ENCODE results near the gene DPP8.
"Not testable (repeated sequence)": the region's sequence is repeated elsewhere in the genome, so short reads cannot be mapped to it uniquely, and the experiment has no call there.

The DPP8 gene

GRCh38 chr15:65521350-65521749 is 3.9 kb upstream of the DPP8 start:
- no peak for DNase-seq

- DNase-seq = no peak
Measured at GRCh38 chr15:65518633-65519285, 1.3 kb upstream of the DPP8 start.

- no peak for DNase-seq
Measured at GRCh38 chr15:65517866-65518207, 348 bp upstream of the DPP8 start.

GRCh38 chr15:65512807-65513416 is 4.6 kb downstream of the DPP8 start:
- DNase-seq = no peak

GRCh38 chr15:65512189-65512588 is 5.3 kb downstream of the DPP8 start:
- no peak for DNase-seq

- no peak for DNase-seq
Measured at GRCh38 chr15:65509321-65509720, 8.2 kb downstream of the DPP8 start.

GRCh38 chr15:65494076-65494475 is 23.4 kb downstream of the DPP8 start:
- no peak for DNase-seq

- DNase-seq = no peak
Measured at GRCh38 chr15:65484876-65485275, 32.6 kb downstream of the DPP8 start.

- DNase-seq = peak; percentile 74
Measured at GRCh38 chr15:65476903-65477302, 40.6 kb downstream of the DPP8 start.

- DNase-seq = no peak
Measured at GRCh38 chr15:65470866-65471265, 46.6 kb downstream of the DPP8 start.

GRCh38 chr15:65468229-65468909 is 49.1 kb downstream of the DPP8 start:
- no peak for DNase-seq

GRCh38 chr15:65466901-65467300 is 50.6 kb downstream of the DPP8 start:
- DNase-seq = no peak

GRCh38 chr15:65463096-65463495 is 54.4 kb downstream of the DPP8 start:
- DNase-seq = not testable (repeated sequence)

- DNase-seq = peak; percentile 9
Measured at GRCh38 chr15:65460741-65461347, 56.6 kb downstream of the DPP8 start.

GRCh38 chr15:65455256-65455655 is 62.2 kb downstream of the DPP8 start:
- not testable (repeated sequence) for DNase-seq

- DNase-seq = no peak
Measured at GRCh38 chr15:65451989-65452388, 65.5 kb downstream of the DPP8 start.

GRCh38 chr15:65450556-65450955 is 66.9 kb downstream of the DPP8 start:
- no peak for DNase-seq

- no peak for DNase-seq
Measured at GRCh38 chr15:65447145-65447544, 70.3 kb downstream of the DPP8 start.

GRCh38 chr15:65434201-65434600 is 83.3 kb downstream of the DPP8 start:
- DNase-seq = no peak

GRCh38 chr15:65431731-65432130 is 85.8 kb downstream of the DPP8 start:
- DNase-seq = no peak

GRCh38 chr15:65426216-65426853 is 91.2 kb downstream of the DPP8 start:
- DNase-seq = no peak

GRCh38 chr15:65424683-65425082 is 92.8 kb downstream of the DPP8 start:
- DNase-seq = no peak

- DNase-seq = peak; percentile 28
Measured at GRCh38 chr15:65423976-65424679, 93.4 kb downstream of the DPP8 start.
